Nephron (organoid): ENCODE measurements around the gene CFHR4.
"Not testable (repeated sequence)": the region's sequence is repeated elsewhere in the genome, so short reads cannot be mapped to it uniquely, and the experiment has no call there.

Experiments used
- H3K27ac Mint-ChIP-seq, 3 experiments: 2 replicates each; pipeline ENCODE4 v1.8.0; 2020; ENCODE audit warnings: mixed read lengths in 3 of 3, mild to moderate bottlenecking in 2 of 3, moderate library complexity in 1 of 3
- H3K27me3 Mint-ChIP-seq: 2 replicates; pipeline ENCODE4 v1.8.0; 2021; ENCODE audit warnings: low read depth, mild to moderate bottlenecking, moderate library complexity, mixed read lengths
- H3K36me3 Mint-ChIP-seq: 2 replicates; pipeline ENCODE4 v1.8.0; 2020; ENCODE audit warnings: low read depth, mixed read lengths
- H3K4me1 Mint-ChIP-seq: 2 replicates; pipeline ENCODE4 v1.8.0; 2020; ENCODE audit warnings: mixed read lengths
- H3K4me3 Mint-ChIP-seq, 3 experiments: 2 replicates each; pipeline ENCODE4 v1.8.0; 2020; ENCODE audit warnings: mild to moderate bottlenecking in 3 of 3, mixed read lengths in 3 of 3, moderate library complexity in 2 of 3
- H3K9me3 Mint-ChIP-seq: 2 replicates; pipeline ENCODE4 v1.8.0; 2020; ENCODE audit warnings: mixed read lengths
- CTCF ChIP-seq, 3 experiments: fragments of 200-600 bp; sonication (generic); IDR thresholded peaks; one replicate each; pipeline ENCODE4 v1.5.0; 2021; ENCODE audit warnings: antibody characterized with exemption in 3 of 3; ENCODE audit not compliant: unreplicated experiment in 3 of 3

CFHR4 gene

GRCh38 chr1:196890668-196891067, 2.8 kb downstream of the CFHR4 start:
- TF ChIP-seq CTCF (IDR thresholded peaks at IDR 0.05; ENCODE audit: unreplicated experiment in 3 of 3), result no peak
- Mint-ChIP-seq H3K36me3 (no peaks in the 10 kb centered on the region), H3K27ac (no peak overlapping the region), H3K27me3 (no peaks in the 10 kb centered on the region), H3K9me3 (no peaks in the 10 kb centered on the region), H3K4me1 (no peaks in the 10 kb centered on the region), H3K4me3 (no peak overlapping the region)

DNA sequence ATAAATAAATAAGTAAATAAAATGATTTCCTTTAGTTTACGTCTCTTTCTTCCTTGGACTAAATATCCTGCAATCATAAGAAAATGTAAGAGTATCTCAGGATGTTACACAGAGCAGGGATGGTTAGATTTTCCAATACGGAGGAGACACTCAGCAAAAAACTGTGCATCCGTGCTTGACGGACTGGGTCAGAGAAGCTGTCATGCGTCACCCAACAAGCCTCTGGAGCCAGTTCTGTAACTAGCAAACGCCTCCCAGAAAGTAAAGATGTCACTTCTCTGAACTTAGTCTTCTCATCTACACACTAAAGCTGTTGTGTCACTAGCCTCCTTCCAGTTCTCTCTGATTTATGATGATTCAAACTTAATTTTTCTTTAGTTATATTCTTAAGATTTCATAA, 3.4 kb downstream of the CFHR4 start:
- H3K4me1 Mint-ChIP-seq, result no peaks in the 10 kb centered on the region
- no peak for TF ChIP-seq CTCF (IDR thresholded peaks at IDR 0.05; ENCODE audit: unreplicated experiment in 3 of 3)
- no peaks in the 10 kb centered on the region for H3K36me3 Mint-ChIP-seq
- H3K4me3 Mint-ChIP-seq, result no peak overlapping the region
- no peaks in the 10 kb centered on the region for H3K9me3 Mint-ChIP-seq
- H3K27ac Mint-ChIP-seq, result no peak overlapping the region
- no peaks in the 10 kb centered on the region for H3K27me3 Mint-ChIP-seq

DNA sequence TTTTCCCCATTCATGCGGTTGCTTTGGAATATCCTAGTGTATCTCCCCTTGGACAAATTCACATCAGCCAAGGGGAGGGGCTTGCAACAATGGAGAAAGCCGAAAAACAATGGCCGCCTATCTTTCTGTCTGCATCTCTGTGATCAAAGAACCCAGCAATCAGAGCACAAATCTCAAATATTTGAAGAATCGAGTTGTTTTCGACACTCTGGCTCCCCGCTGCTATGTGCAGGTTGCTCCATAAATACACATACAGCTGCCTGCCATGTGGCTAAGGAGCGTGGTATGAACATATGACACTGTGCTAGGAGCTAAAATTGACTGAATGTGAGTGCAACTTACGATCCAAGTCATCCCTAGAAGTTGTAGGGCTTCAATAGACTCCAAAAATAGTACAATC, 8.5 kb downstream of the CFHR4 start:
- no peak for TF ChIP-seq CTCF (IDR thresholded peaks at IDR 0.05; ENCODE audit: unreplicated experiment in 3 of 3)
- H3K4me3 Mint-ChIP-seq, result no peak overlapping the region
- no peak overlapping the region for H3K27ac Mint-ChIP-seq
- no peaks in the 10 kb centered on the region for H3K9me3 Mint-ChIP-seq
- H3K36me3 Mint-ChIP-seq, result no peaks in the 10 kb centered on the region
- no peaks in the 10 kb centered on the region for H3K27me3 Mint-ChIP-seq
- no peaks in the 10 kb centered on the region for H3K4me1 Mint-ChIP-seq

DNA sequence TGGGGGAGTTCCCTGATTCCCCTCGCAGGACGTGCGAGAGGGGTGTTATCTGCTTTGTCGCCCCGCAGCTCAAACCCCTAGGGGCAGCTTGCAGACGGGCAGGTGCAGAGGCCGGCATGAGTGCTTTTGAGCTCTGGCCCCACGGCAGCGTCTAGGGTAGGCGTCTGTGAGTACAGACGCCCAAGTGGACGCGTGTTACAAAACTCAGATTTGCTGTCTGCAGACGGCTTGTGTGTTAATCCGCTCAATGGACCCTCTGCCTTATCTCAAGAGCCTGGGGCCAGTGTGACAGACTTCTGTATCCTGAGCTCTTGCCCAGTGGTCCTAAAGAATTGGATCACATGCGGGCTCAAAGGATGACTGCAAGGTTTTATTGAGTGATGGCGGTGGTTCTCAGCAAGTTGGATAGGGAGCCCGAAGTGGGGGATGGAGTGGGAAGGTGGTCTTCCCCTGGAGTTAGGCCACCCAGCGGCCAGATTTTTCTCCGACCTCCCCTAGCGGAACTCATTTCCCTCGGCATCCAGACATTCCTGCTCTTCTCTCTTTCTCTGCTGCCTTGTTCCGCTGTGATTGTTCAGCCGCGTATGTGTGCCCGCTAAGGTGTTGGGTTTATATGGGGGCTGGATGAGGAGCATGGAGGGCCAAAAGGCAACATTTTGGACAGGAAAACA, 9.4 kb downstream of the CFHR4 start:
- no peak for TF ChIP-seq CTCF (IDR thresholded peaks at IDR 0.05; ENCODE audit: unreplicated experiment in 3 of 3)
- Mint-ChIP-seq H3K9me3 (no peaks in the 10 kb centered on the region), H3K27me3 (no peaks in the 10 kb centered on the region), H3K36me3 (no peaks in the 10 kb centered on the region), H3K4me1 (no peaks in the 10 kb centered on the region), H3K4me3 (no peak overlapping the region), H3K27ac (no peak overlapping the region)

- Mint-ChIP-seq H3K27ac (no peak overlapping the region), H3K9me3 (no peaks in the 10 kb centered on the region), H3K4me3 (no peak overlapping the region), H3K4me1 (no peaks in the 10 kb centered on the region), H3K36me3 (no peaks in the 10 kb centered on the region), H3K27me3 (no peaks in the 10 kb centered on the region)
- peak in 1 of 3 experiments; percentile 15 for TF ChIP-seq CTCF (IDR thresholded peaks at IDR 0.05; ENCODE audit: unreplicated experiment in 3 of 3)
These were observed 14.5 kb downstream of the CFHR4 start for GRCh38 chr1:196902344-196902743.

- H3K27ac Mint-ChIP-seq, result no peak overlapping the region
- H3K4me1 Mint-ChIP-seq, result no peaks in the 10 kb centered on the region
- H3K27me3 Mint-ChIP-seq, result no peaks in the 10 kb centered on the region
- TF ChIP-seq CTCF (IDR thresholded peaks at IDR 0.05; ENCODE audit: unreplicated experiment in 3 of 3), result no peak
- H3K9me3 Mint-ChIP-seq, result no peaks in the 10 kb centered on the region
- H3K36me3 Mint-ChIP-seq, result no peaks in the 10 kb centered on the region
- H3K4me3 Mint-ChIP-seq, result no peak overlapping the region
These were observed 22.4 kb downstream of the CFHR4 start for GRCh38 chr1:196910215-196910614.

DNA sequence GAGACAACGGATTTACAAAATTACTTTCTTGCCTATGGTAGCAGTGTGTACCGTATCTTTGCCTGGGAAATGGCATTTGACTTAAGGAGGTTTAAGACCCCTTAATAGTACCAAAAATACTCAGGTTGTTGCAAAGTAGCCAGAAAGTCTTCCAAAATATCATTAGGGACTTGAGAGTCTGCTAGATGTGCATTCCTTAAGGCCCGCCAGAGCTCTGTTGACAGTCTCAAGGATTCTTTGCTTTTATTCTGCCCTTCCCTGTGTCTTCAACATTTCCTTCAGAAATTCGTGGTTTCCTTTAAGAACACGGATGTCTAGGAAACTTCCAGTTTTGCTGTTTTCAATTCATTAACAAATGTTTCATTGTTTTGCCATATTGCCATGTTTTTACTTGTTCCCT, 24.4 kb downstream of the CFHR4 start:
- not testable (repeated sequence) for H3K36me3 Mint-ChIP-seq

GRCh38 chr1:196926839-196927238, 39.0 kb downstream of the CFHR4 start:
- not testable (repeated sequence) for H3K27ac Mint-ChIP-seq, H3K9me3 Mint-ChIP-seq, H3K27me3 Mint-ChIP-seq, H3K36me3 Mint-ChIP-seq, H3K4me1 Mint-ChIP-seq, H3K4me3 Mint-ChIP-seq

More for the DNA sequence above, 24.4 kb downstream of the CFHR4 start:
- H3K4me1 Mint-ChIP-seq, H3K9me3 Mint-ChIP-seq, H3K4me3 Mint-ChIP-seq, H3K27ac Mint-ChIP-seq, H3K27me3 Mint-ChIP-seq: not testable (repeated sequence)

DNA sequence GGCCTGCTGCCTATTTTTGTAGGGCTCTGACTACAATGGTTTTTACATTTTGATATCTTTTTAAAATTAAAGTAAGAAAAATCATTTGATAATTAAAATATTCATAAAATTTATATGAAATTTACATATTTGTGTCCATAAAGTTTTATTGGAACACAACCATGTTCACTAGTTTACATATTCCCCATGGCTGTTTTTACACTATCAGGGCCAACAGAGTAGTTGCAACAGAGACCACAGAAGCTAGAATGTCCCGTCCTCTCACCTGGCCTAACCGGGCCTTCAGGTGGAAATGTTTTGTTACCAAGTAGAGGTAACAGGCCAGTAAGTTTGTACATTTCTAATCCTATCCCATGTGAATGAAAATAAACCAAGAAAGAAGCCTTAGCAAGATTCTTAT, 45.0 kb downstream of the CFHR4 start:
- H3K4me3 Mint-ChIP-seq, H3K27me3 Mint-ChIP-seq, H3K36me3 Mint-ChIP-seq, H3K27ac Mint-ChIP-seq, H3K4me1 Mint-ChIP-seq, H3K9me3 Mint-ChIP-seq: not testable (repeated sequence)
